H1 (cell line): ENCODE measurements around the gene LIPA. TPM values are rescaled to one million over a fixed set of nuclear protein-coding genes. Genes with fewer than 3 reads are reported as not detected.

Experiments used
- CTCF ChIP-seq, 3 experiments: IDR thresholded peaks; 1 replicate in 2 of 3; 2 replicates in 1 of 3; pipeline versions ENCODE4 v1.5.1 to v1.6.1; 2011; ENCODE audit warnings: low read length in 3 of 3, mild to moderate bottlenecking in 3 of 3, inconsistent platforms in 2 of 3, low read depth in 1 of 3, moderate library complexity in 1 of 3; ENCODE audit not compliant: insufficient read depth in 1 of 3; ENCODE audit errors: control extremely low read depth in 1 of 3
- YY1 ChIP-seq: IDR thresholded peaks from 2 replicates; pipeline ENCODE4 v1.6.1; 2011; ENCODE audit warnings: low read depth, mild to moderate bottlenecking, low read length
- polyA plus RNA-seq, 7 experiments: library from polyadenylated mRNA; depleted of rRNA in 3 of 7; stranded (reverse) in 5 of 7; unstranded in 2 of 7; fragments of >200 nt in 5 of 7; fragments of 200-250 nt in 2 of 7; gene quantifications; 1 replicate in 5 of 7; 2 replicates in 1 of 7; 4 replicates in 1 of 7; pipeline versions ENCODE4 v1.2.1 to v1.2.3, GENCODE V29; 2011 to 2013; ENCODE audit warnings: missing spikeins in 2 of 7, mixed read lengths in 2 of 7
- total RNA-seq: library from RNA; stranded (reverse); fragmentation: NEBNext Ultra II Directional; extraction: Animal tissue kit (Norgen Biotek cat#: 25700); gene quantifications from 2 replicates; pipeline ENCODE4 v1.2.1, GENCODE V29; 2021

The LIPA gene
- total and polyA plus RNA-seq, 2 of the 8 experiments (the other 6 are each of a cell fraction or from before 2014, with no cell fraction given), result 18.1 to 32.4 TPM

GRCh38 chr10:89210794-89211425 lies 40.7 kb downstream of the LIPA start (continued):
- no peak for TF ChIP-seq CTCF (IDR thresholded peaks at IDR 0.05; ENCODE audit: control extremely low read depth in 1 of 3, insufficient read depth in 1 of 3, low read depth in 1 of 3, low read length in 3 of 3)
- no peak for TF ChIP-seq YY1
